ENCODE data around the gene NOS1AP.

Gene NOS1AP

DNA sequence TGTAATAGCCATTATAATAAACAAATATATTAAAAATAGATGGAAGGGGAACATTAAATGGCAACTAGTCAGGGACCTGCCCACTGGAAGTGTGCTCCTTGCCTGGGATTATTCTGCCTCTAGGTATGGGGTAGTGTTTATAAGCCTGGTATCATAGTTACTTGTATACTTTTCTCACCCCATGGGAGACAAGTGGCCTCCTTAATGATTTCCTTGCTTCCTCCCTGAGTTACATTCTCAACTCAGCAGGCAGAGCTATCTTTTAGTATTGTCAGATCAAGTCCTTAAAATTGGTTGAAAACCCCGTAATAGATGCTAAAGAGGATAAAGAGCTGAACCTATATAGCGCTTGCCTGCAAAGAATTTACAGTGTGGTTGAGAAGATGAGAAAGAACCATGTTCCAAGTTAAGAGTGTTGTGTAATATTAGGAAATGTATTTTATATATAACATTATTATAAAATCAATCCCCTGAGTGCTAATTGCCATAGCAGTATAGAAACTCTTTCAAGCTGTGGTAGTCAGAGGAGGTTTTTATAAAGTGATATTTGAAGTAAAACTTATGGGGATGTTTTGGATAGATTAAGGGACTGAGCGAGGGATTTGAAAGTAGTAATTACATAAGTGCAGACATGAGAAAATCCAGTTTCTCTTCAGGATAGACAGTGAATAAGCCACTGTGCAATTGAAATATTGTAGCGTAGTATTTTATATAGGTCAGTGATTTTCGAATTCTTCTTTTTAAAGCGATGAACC lies 200.7 kb downstream of the NOS1AP start:
- no peak for DNase-seq

DNA sequence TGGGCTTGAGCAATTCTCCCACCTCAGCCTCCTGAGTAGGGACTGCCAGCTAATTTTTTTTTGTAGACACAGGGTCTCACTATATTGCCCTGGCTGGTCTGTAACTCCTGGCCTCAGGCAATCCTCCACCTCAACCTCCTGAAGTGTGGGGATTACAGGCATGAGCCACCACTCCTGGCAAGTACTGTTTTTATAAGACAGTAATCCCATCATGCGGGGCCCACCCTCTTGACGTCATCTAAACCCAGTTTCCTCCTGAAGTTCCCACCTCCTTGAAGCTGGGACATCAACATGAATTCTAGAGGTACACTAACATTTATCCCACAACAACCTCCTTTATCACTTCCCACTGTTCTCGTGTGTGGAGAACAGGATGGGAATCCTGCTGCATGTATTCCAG lies 202.5 kb downstream of the NOS1AP start:
- no peak for DNase-seq

DNA sequence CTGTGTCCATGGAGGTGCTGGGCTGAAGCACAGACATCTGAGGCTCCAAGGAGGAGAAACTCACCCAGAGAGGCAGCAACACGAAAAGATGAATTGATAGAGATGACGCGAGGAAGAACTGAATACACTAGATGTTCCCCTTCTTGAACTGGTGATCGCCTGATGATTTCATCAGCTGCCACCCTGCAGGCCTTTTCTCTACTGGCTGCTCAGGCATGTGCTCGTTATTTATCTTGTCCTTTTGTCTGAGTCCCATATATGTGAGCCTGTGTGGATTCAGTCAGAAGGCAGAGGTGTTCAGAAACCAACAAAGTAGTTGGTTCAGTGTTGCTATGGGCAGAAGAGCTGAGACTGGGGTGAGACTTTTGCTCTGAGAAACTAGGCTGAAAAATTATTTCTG lies 202.9 kb downstream of the NOS1AP start:
- DNase-seq, result no peak

DNA sequence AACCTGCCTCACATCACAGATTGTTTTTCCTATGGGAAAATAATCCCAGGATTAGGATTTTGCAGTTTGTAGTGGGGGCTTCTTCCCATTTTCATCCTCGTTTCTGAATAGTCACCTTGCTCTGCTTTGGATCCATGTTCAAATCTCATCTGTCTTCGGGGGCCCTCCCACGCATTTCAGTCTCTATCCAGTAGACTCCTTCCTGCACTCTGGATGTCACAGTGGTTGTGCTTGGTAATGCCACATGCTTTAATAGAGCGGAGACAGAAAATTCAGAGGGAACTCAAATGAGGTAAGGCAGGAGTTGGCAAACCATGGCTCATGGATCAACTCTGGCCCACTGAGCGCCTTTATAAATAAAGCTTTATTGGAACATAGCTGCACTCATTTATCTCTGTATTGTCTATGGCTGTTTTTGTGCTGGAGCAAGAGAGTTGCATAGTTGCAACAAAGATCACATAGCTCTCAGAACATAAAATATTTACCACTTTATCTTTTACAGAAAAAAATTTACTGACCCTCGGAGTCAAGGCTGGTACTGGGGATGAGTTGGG lies 206.2 kb downstream of the NOS1AP start:
- no peak for DNase-seq

DNA sequence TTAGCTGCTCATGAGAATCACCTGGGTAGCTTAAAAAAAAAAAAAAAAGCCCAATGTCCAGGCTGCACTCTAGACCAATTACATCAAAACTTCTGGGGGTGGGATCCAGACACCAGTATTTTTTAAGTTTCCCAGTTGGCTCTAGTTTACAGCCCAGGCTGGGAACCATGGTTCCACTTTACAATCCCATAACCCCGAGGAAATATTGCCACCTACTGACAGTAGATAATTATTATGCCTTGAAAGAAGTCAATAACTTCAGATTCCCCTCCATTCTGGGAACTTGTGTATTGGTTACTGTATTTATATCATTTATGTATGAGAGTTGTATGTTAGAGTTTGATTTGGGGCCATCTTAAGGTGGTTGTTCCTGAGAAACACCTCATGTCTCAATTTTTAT lies 207.0 kb downstream of the NOS1AP start:
- no peak for DNase-seq

DNA sequence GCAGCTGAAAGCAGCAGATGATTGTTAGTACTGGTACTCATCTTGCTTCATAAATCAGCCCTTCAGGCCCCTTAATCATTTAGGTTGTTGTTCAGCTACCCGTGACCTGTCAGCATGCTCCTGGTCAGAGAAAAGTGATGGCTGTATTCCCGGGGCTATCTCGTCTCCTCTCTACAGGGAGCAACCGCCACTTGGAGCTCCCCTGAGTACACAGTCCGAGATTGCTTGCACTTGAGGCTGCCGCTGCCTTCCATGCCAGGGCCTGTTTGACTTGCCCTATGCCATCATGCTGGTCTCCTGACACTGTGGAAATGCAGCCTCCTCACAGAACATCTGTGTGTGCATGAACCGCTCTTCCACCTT lies 209.6 kb downstream of the NOS1AP start:
- DNase-seq, result no peak

DNA sequence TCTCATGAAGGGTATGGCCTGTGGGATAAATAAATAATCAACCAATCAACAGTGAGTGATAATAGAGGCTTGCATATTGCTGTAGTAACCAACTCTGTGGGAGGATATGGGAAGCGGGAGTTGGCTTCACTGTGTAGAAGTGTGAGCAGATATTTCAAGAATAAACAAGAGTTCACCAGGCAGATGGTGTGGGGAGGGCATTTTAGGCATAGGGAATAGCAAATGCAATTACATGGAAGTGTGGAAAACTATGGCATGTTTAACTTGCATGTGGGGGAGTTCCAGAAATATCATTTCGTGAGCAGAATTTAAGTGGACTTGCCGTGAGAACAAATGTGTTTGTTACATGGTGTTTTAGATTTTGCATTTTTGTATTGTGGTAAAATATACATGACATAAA lies 211.9 kb downstream of the NOS1AP start:
- no peak for DNase-seq

DNA sequence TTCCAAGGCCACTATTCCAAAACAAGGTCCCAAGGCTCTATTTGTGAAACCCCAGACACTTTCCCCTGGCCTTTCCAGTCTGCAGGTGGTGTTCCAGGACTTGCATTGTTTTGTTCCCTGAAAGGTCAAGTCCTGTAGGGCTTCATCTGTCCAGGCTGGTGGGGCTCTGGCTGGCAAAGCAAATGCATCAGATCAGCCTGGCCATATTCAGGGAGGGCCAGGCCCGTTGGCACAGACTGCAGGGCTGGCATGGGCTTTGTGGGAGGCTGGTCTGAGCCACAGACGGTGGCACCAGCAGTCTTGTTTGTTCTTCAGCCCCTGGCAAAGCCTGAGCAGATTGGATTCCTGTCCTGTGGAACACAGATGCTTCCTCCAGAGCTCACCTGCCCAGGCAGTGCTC lies 214.2 kb downstream of the NOS1AP start:
- DNase-seq, result no peak

DNA sequence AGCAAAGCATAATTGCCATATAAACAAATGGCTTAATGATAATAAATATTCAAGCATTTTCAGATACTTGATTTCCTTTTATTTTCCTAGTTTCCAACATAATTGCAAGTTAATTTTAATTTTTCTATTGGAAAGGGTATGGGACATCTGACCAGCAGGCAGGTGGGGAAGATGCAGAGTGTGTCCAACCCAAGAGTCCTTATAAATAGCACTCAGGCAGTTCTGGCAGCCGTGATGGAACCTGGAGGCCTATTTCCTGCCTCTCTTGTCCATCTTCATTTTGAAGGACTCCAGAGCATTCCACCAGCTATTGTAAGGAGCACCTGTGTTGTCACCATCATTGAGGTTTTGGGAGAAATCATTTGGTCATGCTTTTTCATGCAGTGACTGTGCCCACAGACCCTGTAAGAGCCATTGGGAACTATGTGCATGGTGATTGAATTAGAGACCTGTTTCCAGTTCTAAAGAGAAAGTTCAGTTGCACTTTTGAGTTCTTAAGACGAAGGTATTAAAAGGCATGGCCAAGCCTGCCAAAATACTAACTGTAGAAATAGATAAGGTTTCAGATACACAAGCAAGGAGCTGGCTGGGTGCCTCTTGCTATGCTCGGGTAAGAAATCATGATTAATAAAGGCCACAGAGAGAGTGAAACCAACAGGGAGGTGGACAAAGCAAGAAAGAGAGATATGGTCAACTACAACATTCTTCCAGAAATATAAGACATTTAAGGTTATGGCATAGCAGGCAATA lies 214.9 kb downstream of the NOS1AP start:
- no peak for DNase-seq

DNA sequence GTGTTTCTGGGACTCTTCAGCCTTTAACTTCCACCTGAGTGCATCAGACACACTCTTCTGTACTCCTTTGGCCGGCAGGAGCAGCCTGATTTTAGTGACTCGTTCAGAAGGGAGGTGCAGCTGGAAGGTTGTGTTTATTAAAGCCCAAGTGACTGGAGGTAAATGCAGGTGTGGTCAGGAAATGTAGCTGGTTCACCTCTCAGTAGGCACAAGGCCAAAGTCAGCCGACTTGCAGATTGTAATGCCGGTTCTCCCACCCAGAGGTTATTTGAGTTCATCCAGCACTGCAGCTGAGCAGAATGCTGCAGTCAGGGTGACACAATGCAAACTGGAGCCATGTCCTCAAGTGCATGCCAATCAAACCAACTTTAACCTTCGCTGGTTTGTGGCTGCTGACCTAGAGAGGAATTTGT lies 215.7 kb downstream of the NOS1AP start:
- no peak for DNase-seq

DNA sequence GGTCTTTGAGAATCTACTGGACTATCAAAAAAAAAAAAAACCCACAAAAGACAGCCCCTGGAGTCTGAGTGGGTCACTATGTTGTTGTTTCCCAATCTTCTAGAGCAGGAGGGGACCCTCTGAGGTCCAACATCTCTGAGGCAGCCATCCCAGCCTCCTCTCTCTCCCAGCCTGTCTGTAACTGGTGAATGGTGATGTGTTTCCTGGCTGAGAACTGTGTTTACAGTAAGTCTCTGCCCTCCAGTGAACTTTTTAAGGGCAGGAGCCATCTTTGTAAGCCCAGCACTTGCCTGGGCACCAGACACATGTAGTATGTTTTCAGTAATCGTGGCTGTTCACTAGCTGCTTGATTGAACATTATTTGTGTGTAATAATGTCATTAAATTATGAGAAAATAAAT lies 221.5 kb downstream of the NOS1AP start:
- DNase-seq, result no peak

DNA sequence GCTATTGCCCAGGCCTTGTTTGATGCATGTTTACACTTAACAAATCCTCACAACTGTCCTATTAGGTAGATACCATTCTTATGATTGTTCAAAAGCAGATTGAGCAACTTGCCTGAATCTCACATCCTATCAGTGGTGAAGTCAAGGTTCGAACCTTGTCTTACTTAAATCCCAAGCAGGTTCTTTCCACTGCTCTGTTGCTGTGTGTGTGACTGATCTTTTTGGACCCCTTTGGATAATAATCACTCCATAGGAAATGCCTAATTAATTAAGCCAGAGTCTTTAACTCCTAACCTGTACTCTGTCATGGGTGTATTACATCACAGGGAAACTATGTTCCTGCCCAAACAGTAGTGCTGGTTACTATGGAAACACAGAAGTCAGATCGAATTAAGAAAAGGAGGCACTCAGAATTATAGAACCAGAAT lies 222.9 kb downstream of the NOS1AP start:
- DNase-seq, result no peak

DNA sequence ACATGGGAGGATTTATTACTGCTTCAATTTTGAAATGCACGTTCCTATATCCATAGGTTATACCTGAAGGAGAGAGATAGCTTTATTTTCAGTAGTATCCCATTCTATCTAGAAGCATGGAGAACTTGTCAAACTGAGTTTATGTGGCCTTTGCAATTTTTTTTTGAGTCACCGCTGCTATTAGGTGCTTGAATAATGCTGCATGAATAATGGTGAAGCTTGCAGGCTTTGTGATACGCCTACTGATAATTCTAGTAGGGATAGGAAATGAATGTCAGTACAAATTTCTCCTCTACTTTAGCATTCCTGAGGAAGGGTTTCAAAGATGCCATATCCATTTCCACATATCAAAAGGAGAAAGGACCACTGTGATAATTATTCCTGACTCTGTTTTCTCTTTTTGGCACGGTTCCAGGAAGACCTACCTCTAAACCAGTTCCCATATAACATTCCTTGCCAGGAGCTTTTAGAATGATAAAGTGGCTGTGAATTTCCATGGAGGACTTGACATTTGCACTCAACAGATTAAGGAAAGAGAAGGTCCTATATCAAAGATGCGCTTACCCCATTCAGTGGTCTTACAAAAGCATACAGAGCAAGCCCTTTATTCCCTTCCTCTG lies 223.7 kb downstream of the NOS1AP start:
- no peak for DNase-seq

DNA sequence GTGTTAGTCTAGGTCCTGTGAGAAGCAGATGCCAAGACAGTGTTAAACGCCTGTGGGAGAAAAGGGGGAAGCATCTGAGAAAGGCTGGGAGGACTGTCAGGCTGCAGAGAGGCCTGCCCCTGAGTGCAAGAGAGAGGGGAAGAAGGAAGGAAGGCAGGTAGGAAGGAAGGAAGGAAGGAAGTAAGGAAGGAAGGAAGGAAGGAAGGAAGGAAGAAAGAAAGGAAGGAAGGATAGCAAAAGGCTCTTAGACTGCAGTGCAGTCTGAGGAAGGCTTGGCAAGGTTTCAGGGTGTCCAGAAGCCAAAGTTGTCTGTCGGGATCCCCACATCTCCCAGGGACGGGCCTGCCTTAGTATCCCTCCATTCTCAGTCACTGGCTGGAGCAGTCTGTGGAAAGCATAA lies 224.5 kb downstream of the NOS1AP start:
- no peak for DNase-seq

DNA sequence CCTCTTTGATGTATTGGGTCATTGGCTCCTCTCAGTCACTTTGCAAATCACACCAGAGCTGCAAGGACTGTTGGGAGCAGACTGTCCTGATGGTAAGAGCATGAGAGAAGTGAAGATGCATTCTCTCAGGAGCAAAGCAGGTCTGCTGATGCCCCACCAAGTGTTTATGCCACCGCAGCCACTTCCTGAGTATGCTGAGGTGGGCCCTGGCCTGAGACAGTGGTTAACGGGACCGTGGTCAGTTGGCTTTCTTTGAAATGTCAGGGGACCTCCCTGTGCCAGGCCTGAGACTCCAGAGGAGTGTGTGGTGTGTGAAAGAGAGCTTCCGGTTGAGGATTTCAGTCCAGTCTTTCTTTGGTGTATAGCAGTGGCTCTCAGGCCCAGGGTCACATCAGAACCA lies 227.7 kb downstream of the NOS1AP start:
- DNase-seq, result no peak

DNA sequence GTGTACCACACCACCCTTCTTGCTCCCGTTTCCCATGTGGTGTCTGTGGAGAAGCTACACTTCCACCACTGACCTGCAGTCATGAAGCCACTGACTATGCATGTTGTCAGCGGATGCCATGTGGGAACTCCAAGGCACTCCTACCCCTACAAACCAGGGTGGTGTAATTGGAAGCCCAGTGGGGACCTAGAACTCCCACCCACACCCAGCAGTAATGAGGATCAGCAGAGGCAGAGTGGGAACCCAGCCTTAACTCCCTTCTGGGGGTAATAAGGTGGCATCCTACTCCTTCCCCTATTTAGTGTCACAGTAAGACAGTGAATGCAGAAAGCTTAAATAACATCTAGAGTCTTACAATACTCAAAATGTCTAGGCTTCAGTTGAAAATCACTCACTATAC lies 228.8 kb downstream of the NOS1AP start:
- DNase-seq, result no peak

DNA sequence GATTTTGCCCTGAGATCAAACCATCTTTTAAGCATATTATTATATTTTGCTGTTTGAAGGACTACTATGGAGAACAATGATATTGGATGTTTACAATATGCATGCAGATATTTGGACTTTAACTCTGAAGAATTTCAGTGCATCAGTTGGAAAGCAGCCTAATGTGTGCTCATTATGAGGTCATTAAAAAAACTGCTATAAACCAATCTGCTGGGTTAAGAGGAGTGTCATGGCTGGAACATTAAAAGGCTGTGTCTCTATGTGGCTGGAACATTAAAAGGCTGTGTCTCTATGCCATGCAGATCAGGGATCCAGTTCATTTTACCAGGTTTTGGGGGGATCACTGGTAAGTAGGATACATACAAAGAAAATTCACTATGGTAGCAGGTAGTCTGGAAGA lies 229.5 kb downstream of the NOS1AP start:
- no peak for DNase-seq

DNA sequence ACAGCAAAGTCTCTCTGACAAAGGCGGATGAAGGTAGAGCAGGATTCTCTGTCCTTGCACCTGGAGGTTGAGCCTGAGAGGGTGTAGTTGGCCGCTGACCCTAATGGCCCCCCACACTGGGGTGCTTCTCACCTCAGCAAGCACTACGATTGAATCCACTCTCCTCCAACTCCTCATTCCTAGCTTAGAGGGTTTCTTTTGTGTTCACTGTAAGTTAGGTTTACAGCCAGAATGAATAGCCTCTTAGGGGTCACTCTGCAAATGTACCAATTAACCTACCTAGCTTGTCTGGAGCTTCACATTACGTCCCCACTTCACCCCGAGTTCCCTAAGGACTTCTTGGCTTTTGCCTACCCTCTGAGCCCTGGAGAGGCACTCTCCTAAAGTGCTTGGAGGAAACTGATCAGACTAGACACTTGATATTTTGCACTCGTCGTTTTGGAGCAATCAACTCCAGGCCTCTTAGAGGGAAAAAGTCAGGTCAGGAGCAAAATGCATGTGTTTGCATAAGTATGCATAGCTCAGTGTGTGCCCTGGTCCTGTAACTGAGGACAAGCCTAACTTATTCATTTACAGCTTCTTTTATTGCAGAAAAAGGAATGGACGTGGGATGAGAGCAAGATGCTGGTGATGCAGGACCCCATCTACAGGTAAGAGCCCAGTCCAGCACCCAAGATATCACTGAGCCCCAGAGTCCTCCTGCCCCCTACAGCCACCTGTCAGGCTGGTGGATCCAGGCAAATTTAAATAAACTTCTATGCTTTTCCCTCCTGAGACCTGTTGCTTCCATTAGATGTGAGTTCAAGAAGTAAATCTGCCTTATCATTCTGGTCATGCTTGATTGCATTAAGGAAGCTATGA lies 230.8 kb downstream of the NOS1AP start:
- DNase-seq, result no peak

DNA sequence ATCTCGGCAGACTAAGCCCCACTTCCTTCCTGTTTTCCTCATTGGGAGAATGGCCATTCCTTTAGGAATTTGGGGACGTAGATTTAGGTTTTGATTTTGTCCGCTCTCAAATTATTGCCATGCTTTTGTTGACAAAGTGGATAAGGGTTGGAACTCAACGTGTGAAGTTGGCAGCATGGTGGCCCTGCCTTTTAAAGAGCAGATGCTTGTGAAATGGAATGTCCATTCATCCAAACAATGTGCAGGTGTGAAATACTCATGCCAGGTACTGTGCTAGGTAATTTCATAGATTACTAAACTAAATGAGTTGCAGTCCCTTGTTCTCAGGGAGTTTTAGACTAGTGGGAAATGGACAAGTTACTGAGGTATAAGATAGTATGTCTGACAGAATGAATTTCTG lies 232.2 kb downstream of the NOS1AP start:
- no peak for DNase-seq

DNA sequence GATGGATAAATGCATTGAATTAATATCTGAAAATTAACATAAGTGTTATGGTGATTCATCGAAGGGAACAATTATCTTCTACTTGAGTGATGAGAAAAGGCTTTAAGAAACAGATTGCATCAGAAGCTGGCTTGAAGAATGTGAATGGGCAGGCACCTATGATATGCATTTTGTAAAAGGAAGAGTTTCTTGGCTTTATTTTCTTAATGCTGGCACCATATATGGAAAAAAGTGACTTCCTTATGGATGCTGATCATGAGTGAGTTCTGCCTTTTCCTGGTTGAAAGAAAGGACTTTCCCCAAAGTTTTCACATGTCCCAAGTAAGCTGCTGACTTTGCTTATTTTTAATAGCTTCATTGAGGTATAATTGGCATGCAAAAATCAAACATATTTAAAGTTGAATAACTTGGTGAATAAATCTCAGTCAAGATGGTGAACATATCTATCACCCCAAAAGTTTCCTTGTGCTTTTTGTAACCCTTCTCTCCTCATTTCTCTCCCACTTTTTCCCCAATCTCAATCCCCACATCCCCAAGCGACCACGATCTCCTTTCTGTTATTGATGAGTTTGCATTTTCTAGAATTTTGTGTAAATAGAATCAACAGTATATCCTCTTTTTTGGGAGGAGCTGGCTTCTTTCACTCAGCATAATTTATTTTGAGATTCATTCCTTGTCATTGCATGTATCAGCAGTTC lies 233.0 kb downstream of the NOS1AP start:
- DNase-seq, result no peak

DNA sequence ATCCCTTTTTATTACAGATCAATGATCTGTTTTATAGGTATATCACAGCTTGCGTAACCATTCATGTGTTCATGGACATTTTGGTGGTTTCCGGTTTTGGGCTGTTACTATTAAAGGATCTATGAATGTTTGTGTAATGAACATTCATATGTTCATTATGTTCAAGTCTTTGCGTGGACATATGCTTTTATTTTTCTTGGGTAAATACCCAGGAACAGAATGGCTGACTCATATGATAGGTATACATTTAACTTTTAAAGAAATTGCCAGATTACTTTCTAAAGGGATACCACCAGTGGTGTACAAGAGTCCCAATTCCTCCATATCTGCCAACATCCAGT lies 233.5 kb downstream of the NOS1AP start:
- DNase-seq, result no peak

DNA sequence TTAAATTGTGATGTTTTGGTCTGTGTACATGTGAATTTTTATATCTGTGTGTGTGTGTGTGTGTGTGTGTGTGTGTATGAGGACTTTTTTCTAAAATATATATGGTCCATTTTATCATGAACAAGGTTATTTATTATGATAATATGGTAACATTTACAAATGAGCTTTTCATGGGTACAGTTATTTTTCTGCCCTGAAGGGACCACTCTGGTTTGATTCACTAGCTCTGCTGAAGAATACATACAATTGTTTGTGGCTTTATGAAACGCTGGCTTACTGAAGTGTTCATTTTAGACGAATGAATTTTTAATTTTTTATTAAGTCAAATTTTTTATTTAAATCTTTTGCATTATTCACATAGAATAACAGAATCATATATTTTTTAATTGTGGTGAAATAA lies 235.2 kb downstream of the NOS1AP start:
- DNase-seq, result no peak

DNA sequence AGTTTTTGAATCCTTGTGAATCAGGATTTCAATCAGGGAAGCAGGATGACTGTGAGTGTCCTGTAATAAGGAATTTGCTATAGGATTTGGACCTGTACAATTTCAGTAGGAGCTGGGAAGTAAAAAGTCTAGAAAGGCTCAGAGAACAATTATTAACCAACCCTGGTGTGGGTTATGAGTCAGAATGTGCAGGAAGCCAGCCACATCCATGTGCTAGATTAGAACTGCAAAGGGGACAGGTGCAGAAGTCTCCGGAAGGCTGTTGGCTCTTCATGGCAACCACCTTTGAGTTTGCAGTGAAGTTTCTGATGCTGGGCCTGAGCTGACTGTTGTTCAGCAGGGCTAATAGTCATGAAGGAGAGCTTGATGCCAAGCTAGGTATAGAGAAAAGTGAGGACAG lies 236.5 kb downstream of the NOS1AP start:
- no peak for DNase-seq
